K562 (cell line): ENCODE data around the gene TRPV5. TPM values are rescaled to one million over a fixed set of nuclear protein-coding genes. Genes with fewer than 3 reads are reported as not detected.

ENCODE experiments used
- ATAC-seq: fragments of 200-7000 bp; cut with Tn5 transposase; 3 replicates; pipeline ENCODE4 v1.9.1; 2020; ENCODE audit warnings: moderate library complexity
- BruUV-seq: library from RNA; stranded (reverse); fragments of 400-500 nt; replicated peaks from 2 replicates; lab custom pipeline; 2021; lab: Mats Ljungman, UMichigan
- CTCF ChIA-PET: fragments of 300-600 bp; formaldehyde crosslinking; extraction: SDS; loops from one replicate; lab custom pipeline; 2021; ENCODE audit warnings: low intra/inter-chr PET ratio; lab: Yijun Ruan, JAX
- POLR2A ChIA-PET: fragments of 300-600, 350-650 bp; sonication (Branson Sonifier 250); formaldehyde crosslinking; extraction: SDS; loops from one replicate; lab custom pipeline; 2021; ENCODE audit warnings: antibody characterized with exemption, inconsistent platforms; lab: Yijun Ruan, JAX
- DNase-seq, 4 experiments: peaks; one replicate each; pipeline versions ENCODE4 v3.0.0 to v3.0.0-alpha.2; 2011 to 2018; ENCODE audit warnings: low spot score in 3 of 4, mixed read lengths in 3 of 4; ENCODE audit errors: extremely low read depth in 1 of 4
- FAIRE-seq: peaks from 2 replicates; lab custom pipeline; 2011; peaks lifted over from hg19 to GRCh38; lab: Jason Lieb, UNC
- H2AFZ ChIP-seq: 2 replicates; pipeline ENCODE4 v1.6.0; 2011; ENCODE audit warnings: low read depth, low read length, control low read depth, inconsistent platforms
- H3K27ac ChIP-seq: fragments of 200-600 bp; 3 replicates; pipeline ENCODE4 v1.8.0; 2011; ENCODE audit warnings: low read depth, mild to moderate bottlenecking, control low read depth, inconsistent platforms, low read length, moderate library complexity, mixed read lengths; ENCODE audit errors: extremely low read depth
- H3K27me3 ChIP-seq, 2 experiments: fragments of 300-600 bp in 1 of 2; 2 replicates in 1 of 2; 3 replicates in 1 of 2; pipeline versions ENCODE4 v1.6.0 to v1.8.0; 2011; ENCODE audit warnings: inconsistent platforms in 2 of 2, low read length in 2 of 2, mild to moderate bottlenecking in 1 of 2, mixed read lengths in 1 of 2, moderate library complexity in 1 of 2; ENCODE audit not compliant: control insufficient read depth in 2 of 2, insufficient read depth in 2 of 2
- H3K36me3 ChIP-seq: fragments of 300-600 bp; 3 replicates; pipeline ENCODE4 v1.8.0; 2011; ENCODE audit warnings: mild to moderate bottlenecking, low read length, inconsistent platforms; ENCODE audit not compliant: control insufficient read depth, insufficient read depth
- H3K4me1 ChIP-seq, 2 experiments: fragments of 200-600 bp in 1 of 2; replicated peaks in 1 of 2; 2 replicates in 1 of 2; 3 replicates in 1 of 2; pipeline versions ENCODE4 v1.5.1 to v1.8.0; 2011; ENCODE audit warnings: inconsistent platforms in 2 of 2, low read length in 2 of 2, mild to moderate bottlenecking in 1 of 2, mixed read lengths in 1 of 2, moderate library complexity in 1 of 2; ENCODE audit not compliant: control insufficient read depth in 2 of 2, insufficient read depth in 2 of 2
- H3K4me2 ChIP-seq: 2 replicates; pipeline ENCODE4 v1.6.1; 2011; ENCODE audit warnings: low read length, control low read depth, inconsistent platforms, mixed read lengths; ENCODE audit not compliant: insufficient read depth
- H3K4me3 ChIP-seq: fragments of 200-600 bp; sonication (generic), shearing (Covaris generic); 2 replicates; pipeline ENCODE4 v1.5.1; 2016; ENCODE audit warnings: control low read depth, inconsistent platforms
- H3K79me2 ChIP-seq: fragments of 200-600 bp; 3 replicates; pipeline ENCODE4 v1.8.0; 2011; ENCODE audit warnings: low read length, inconsistent platforms; ENCODE audit not compliant: control insufficient read depth, insufficient read depth
- H3K9ac ChIP-seq, 2 experiments: 2 replicates each; pipeline versions ENCODE4 v1.6.0 to v1.6.1; 2011; ENCODE audit warnings: low read depth in 2 of 2, low read length in 2 of 2, control low read depth in 1 of 2, inconsistent platforms in 1 of 2, mild to moderate bottlenecking in 1 of 2, mixed read lengths in 1 of 2; ENCODE audit not compliant: insufficient read depth in 1 of 2
- H3K9me1 ChIP-seq: one replicate; pipeline ENCODE4 v1.6.0; 2011; ENCODE audit warnings: inconsistent platforms, mild to moderate bottlenecking, low read length, moderate library complexity; ENCODE audit not compliant: control insufficient read depth, insufficient read depth
- H3K9me3 ChIP-seq: replicated peaks from 2 replicates; pipeline ENCODE4 v1.5.1; 2011; ENCODE audit warnings: low read depth, low read length, inconsistent platforms; ENCODE audit not compliant: control insufficient read depth, insufficient read depth
- H4K20me1 ChIP-seq: replicated peaks from 2 replicates; pipeline ENCODE4 v1.6.1; 2011; ENCODE audit warnings: low read length, inconsistent platforms, mixed read lengths; ENCODE audit not compliant: control insufficient read depth, insufficient read depth
- CBX5 ChIP-seq: IDR thresholded peaks from 2 replicates; pipeline ENCODE4 v1.6.1; 2014; ENCODE audit warnings: low read depth, borderline replicate concordance
- MAFK ChIP-seq: IDR thresholded peaks from 2 replicates; pipeline ENCODE4 v1.6.1; 2011; ENCODE audit warnings: low read length, improper control_type of control experiment
- MYBL2 ChIP-seq, 2 experiments: fragments of 450-650 bp in 1 of 2; sonication (generic) in 1 of 2; formaldehyde crosslinking in 1 of 2; IDR thresholded peaks; 2 replicates each; pipeline versions ENCODE4 v1.6.1 to v1.8.1; 2017 to 2022; ENCODE audit warnings: borderline replicate concordance in 1 of 2, inconsistent platforms in 1 of 2, low read depth in 1 of 2, mild to moderate bottlenecking in 1 of 2, missing genetic modification reagents in 1 of 2, moderate library complexity in 1 of 2
- MYC ChIP-seq, 2 experiments: fragments of 250-450 bp in 1 of 2; sonication (Bioruptor Pico) in 1 of 2; IDR thresholded peaks; 2 replicates each; pipeline versions ENCODE4 v1.5.1 to v1.6.1; 2012 to 2021; ENCODE audit warnings: low read depth in 2 of 2, borderline replicate concordance in 1 of 2, improper control_type of control experiment in 1 of 2, low read length in 1 of 2, mild to moderate bottlenecking in 1 of 2, moderate library complexity in 1 of 2
- PTTG1 ChIP-seq: fragments of 450-650 bp; IDR thresholded peaks from 2 replicates; pipeline ENCODE4 v1.6.1; 2016; ENCODE audit warnings: low read depth, mild to moderate bottlenecking, missing genetic modification characterization, missing compliant biosample characterization
- SMC3 ChIP-seq: conservative IDR thresholded peaks from 2 replicates; pipeline ENCODE4 v1.6.1; 2011; ENCODE audit warnings: low read depth, low read length, improper control_type of control experiment; ENCODE audit not compliant: insufficient read depth
- TARDBP ChIP-seq: fragments of 450-650 bp; IDR thresholded peaks from 2 replicates; pipeline ENCODE4 v1.6.1; 2016
- XRCC3 ChIP-seq: fragments of 450-650 bp; IDR thresholded peaks from 2 replicates; pipeline ENCODE4 v1.6.1; 2017; ENCODE audit warnings: mild to moderate bottlenecking, moderate library complexity
- ZBTB34 ChIP-seq: fragments of 250-450 bp; sonication (Bioruptor Pico); IDR thresholded peaks from 2 replicates; pipeline ENCODE4 v1.8.0; 2021; ENCODE audit warnings: mild to moderate bottlenecking, moderate library complexity
- WGBS: fragments of 100-300 bp; shearing (Covaris generic); methylation state at CpG from one replicate; pipeline ENCODE4 v1.1.6; 2016; ENCODE audit warnings: low coverage, mixed read lengths; ENCODE audit not compliant: insufficient coverage; ENCODE audit errors: missing lambda C conversion rate; 5-methylcytosine and 5-hydroxymethylcytosine counted together
- in situ Hi-C: fragments of 300-500 bp; cut with MboI; formaldehyde crosslinking; loops from 4 replicates; pipeline ENCODE4 v1.15.0; 2018; ENCODE audit warnings: inconsistent platforms, mixed read lengths
- intact Hi-C: fragments of 100-400 bp; cut with micrococcal nuclease; formaldehyde crosslinking; loops from 2 replicates; pipeline ENCODE4 v1.14.2; 2022
- polyA plus RNA-seq, 8 experiments: library from polyadenylated mRNA; depleted of rRNA in 4 of 8; stranded (reverse) in 5 of 8; unstranded in 3 of 8; fragments of >200 nt; fragmentation: Nextera tagmentation in 2 of 8; fragmentation: Illumina TruSeq in 1 of 8; extraction: Ambion mirVana in 2 of 8; extraction: Trizol in 1 of 8; gene quantifications; 2 replicates each; pipeline versions ENCODE4 v1.2.1 to v1.2.3, GENCODE V29; 2011 to 2014; ENCODE audit warnings: inconsistent platforms in 1 of 8, missing spikeins in 1 of 8
- total RNA-seq, 7 experiments: library from RNA; depleted of rRNA in 6 of 7; stranded (reverse); fragments of >200 nt in 6 of 7; fragmentation: Illumina TruSeq in 2 of 7; extraction: Trizol in 2 of 7; gene quantifications; 2 replicates each; pipeline versions ENCODE4 v1.2.1 to v1.2.3, GENCODE V29; 2011 to 2021; ENCODE audit warnings: low replicate concordance in 1 of 7

The TRPV5 gene
- total and polyA plus RNA-seq, 9 of the 15 experiments (the other 6 are each of a cell fraction or from before 2014, with no cell fraction given): not detected

GRCh38 chr7:142934056-142934455, 510 bp upstream of the TRPV5 start:
- Histone ChIP-seq H3K9ac (no peak overlapping the region), H3K4me1 (peaks cover 3% of the 10 kb centered on the region in 2 experiments; a peak in 1 of 5 replicates), H4K20me1 (peaks cover 4% of the 10 kb centered on the region; the same call in 1 of the 2 replicates), H3K27me3 (peaks cover 26 to 43% of the 10 kb centered on the region in 2 experiments), H2AFZ (no peak overlapping the region), H3K36me3 (peaks cover under 1% of the 10 kb centered on the region; the same call in 1 of the 3 replicates), H3K4me2 (no peak overlapping the region), H3K9me3 (no peaks in the 10 kb centered on the region), H3K9me1 (no peaks in the 10 kb centered on the region), H3K4me3 (no peak overlapping the region), H3K27ac (no peak overlapping the region), H3K79me2 (no peaks in the 10 kb centered on the region)
- in situ Hi-C loops: no loop called here
- 15% methylated on average over 12 of the region's 12 CpGs for WGBS
- FAIRE-seq (no peak), DNase-seq (no peak), ATAC-seq (no peak)
- POLR2A ChIA-PET: interaction anchor here (0.6 to 1.4 kb wide), 4 partner anchors 8 to 79 kb away, joined by 3 to 4 read pairs (median 3); no protein-coding TSS in a partner anchor
- no TSS peak for BruUV-seq
- CTCF ChIA-PET: no interaction called here
- TF ChIP-seq SMC3 (no peak), MAFK (no peak), MYBL2 (IDR thresholded peaks at IDR 0.05; ENCODE audit: low read depth) (no peak), MYBL2 (CRISPR knock-in tag; IDR thresholded peaks at IDR 0.05; ENCODE audit: borderline replicate concordance) (no peak), ZBTB34 (CRISPR knock-in tag) (no peak), XRCC3 (no peak), CBX5 (no peak), MYC (IDR thresholded peaks at IDR 0.05; ENCODE audit: low read depth, low read length) (no peak), MYC (CRISPR knock-in tag; IDR thresholded peaks at IDR 0.05; ENCODE audit: borderline replicate concordance, low read depth) (no peak), PTTG1 (no peak), TARDBP (no peak)
- intact Hi-C loops: no loop called here
